H1 (cell line): ENCODE results near the gene CTNNA3. TPM values are rescaled to one million over a fixed set of nuclear protein-coding genes. Genes with fewer than 3 reads are reported as not detected.

Experiments used
- CTCF ChIA-PET: fragments of 300-600 bp; sonication (Branson Sonifier 250); formaldehyde crosslinking; loops from one replicate; lab custom pipeline; 2021; ENCODE audit not compliant: partially characterized antibody; lab: Charles Lee
- POLR2A ChIA-PET: fragments of 300-600 bp; sonication (Branson Sonifier 250); formaldehyde crosslinking; loops from one replicate; lab custom pipeline; 2021; ENCODE audit warnings: inconsistent platforms; ENCODE audit not compliant: partially characterized antibody; lab: Charles Lee
- DNase-seq, 2 experiments: peaks; one replicate each; pipeline versions ENCODE4 v3.0.0 to v3.0.0-alpha.2; 2010 to 2022; ENCODE audit warnings: low spot score in 2 of 2, low read depth in 1 of 2, mixed read lengths in 1 of 2
- FAIRE-seq: peaks from 2 replicates; lab custom pipeline; 2011; peaks lifted over from hg19 to GRCh38; lab: Jason Lieb, UNC
- H2AFZ ChIP-seq: 2 replicates; pipeline ENCODE4 v1.8.1; 2012; ENCODE audit warnings: low read length, inconsistent platforms
- H2AK5ac ChIP-seq: 2 replicates; pipeline ENCODE4 v1.6.1; 2013; ENCODE audit warnings: low read depth, low read length
- H2BK120ac ChIP-seq: replicated peaks from 2 replicates; pipeline ENCODE3; 2013; ENCODE audit warnings: low read depth, low read length, inconsistent platforms
- H2BK12ac ChIP-seq: 2 replicates; pipeline ENCODE4 v1.6.1; 2013; ENCODE audit warnings: low read depth, low read length
- H2BK15ac ChIP-seq: 2 replicates; pipeline ENCODE4 v1.6.1; 2013; ENCODE audit warnings: low read length
- H2BK20ac ChIP-seq: 2 replicates; pipeline ENCODE4 v1.6.1; 2013; ENCODE audit warnings: low read length
- H2BK5ac ChIP-seq: 2 replicates; pipeline ENCODE4 v1.6.1; 2013; ENCODE audit warnings: low read depth, low read length
- H3K14ac ChIP-seq: 2 replicates; pipeline ENCODE4 v1.6.1; 2013; ENCODE audit warnings: inconsistent platforms; ENCODE audit not compliant: insufficient read length
- H3K18ac ChIP-seq: 2 replicates; pipeline ENCODE4 v1.6.1; 2013; ENCODE audit warnings: low read length; ENCODE audit errors: extremely low read depth
- H3K23ac ChIP-seq: 2 replicates; pipeline ENCODE4 v1.6.1; 2013; ENCODE audit warnings: inconsistent platforms; ENCODE audit not compliant: insufficient read length
- H3K23me2 ChIP-seq: 2 replicates; pipeline ENCODE4 v1.6.1; 2013; ENCODE audit warnings: low read depth, low read length
- H3K27ac ChIP-seq: 2 replicates; pipeline ENCODE4 v1.6.1; 2011; ENCODE audit warnings: low read depth, low read length, inconsistent platforms
- H3K27me3 ChIP-seq, 4 experiments: replicated peaks in 1 of 4; 1 replicate in 1 of 4; 2 replicates in 3 of 4; pipeline versions ENCODE4 v1.6.1 to v1.8.1; 2011 to 2013; ENCODE audit warnings: low read length in 3 of 4, mild to moderate bottlenecking in 3 of 4, inconsistent platforms in 2 of 4, mixed read lengths in 2 of 4, moderate library complexity in 1 of 4; ENCODE audit not compliant: control insufficient read depth in 3 of 4, insufficient read depth in 3 of 4; ENCODE audit errors: extremely low read depth in 1 of 4
- H3K36me3 ChIP-seq, 4 experiments: 2 replicates each; pipeline versions ENCODE4 v1.6.1 to v1.8.1; 2011 to 2013; ENCODE audit warnings: mild to moderate bottlenecking in 4 of 4, low read length in 3 of 4, moderate library complexity in 2 of 4, control low read depth in 1 of 4, inconsistent platforms in 1 of 4; ENCODE audit not compliant: insufficient read depth in 4 of 4, control insufficient read depth in 2 of 4
- H3K4ac ChIP-seq: replicated peaks from 2 replicates; pipeline ENCODE3; 2013; ENCODE audit warnings: low read length, low read depth, mixed read lengths, inconsistent platforms; ENCODE audit not compliant: insufficient read length
- H3K4me1 ChIP-seq, 4 experiments: replicated peaks in 1 of 4; 1 replicate in 1 of 4; 2 replicates in 3 of 4; pipeline versions ENCODE4 v1.6.1 to v1.8.1; 2011 to 2013; ENCODE audit warnings: low read length in 3 of 4, inconsistent platforms in 2 of 4, mixed read lengths in 1 of 4; ENCODE audit not compliant: insufficient read depth in 4 of 4, control insufficient read depth in 3 of 4
- H3K4me2 ChIP-seq, 2 experiments: 2 replicates each; pipeline versions ENCODE4 v1.6.1 to v1.8.1; 2011 to 2013; ENCODE audit warnings: low read depth in 2 of 2, low read length in 2 of 2, control low read depth in 1 of 2, inconsistent platforms in 1 of 2, mild to moderate bottlenecking in 1 of 2; ENCODE audit not compliant: insufficient read depth in 1 of 2
- H3K4me3 ChIP-seq, 4 experiments: fragments of 200-600, 300-600 bp in 1 of 4; sonication (generic), shearing (Covaris generic), sonication (Bioruptor Twin) in 1 of 4; 2 replicates each; pipeline versions ENCODE4 v1.5.1 to v1.8.1; 2011 to 2016; ENCODE audit warnings: low read length in 4 of 4, low read depth in 3 of 4, control low read depth in 2 of 4, inconsistent platforms in 2 of 4, mild to moderate bottlenecking in 2 of 4, mixed read lengths in 1 of 4, moderate library complexity in 1 of 4; ENCODE audit not compliant: insufficient read depth in 2 of 4; ENCODE audit errors: extremely low read depth in 1 of 4
- H3K56ac ChIP-seq: replicated peaks from 2 replicates; pipeline ENCODE3; 2013; ENCODE audit warnings: low read depth, mild to moderate bottlenecking, mixed read lengths, low read length, inconsistent platforms; ENCODE audit not compliant: insufficient read length
- H3K79me1 ChIP-seq: 2 replicates; pipeline ENCODE4 v1.6.1; 2013; ENCODE audit warnings: low read depth, low read length, control low read depth
- H3K79me2 ChIP-seq, 2 experiments: 2 replicates each; pipeline versions ENCODE4 v1.6.1 to v1.8.1; 2012 to 2013; ENCODE audit warnings: low read length in 2 of 2, mild to moderate bottlenecking in 2 of 2, inconsistent platforms in 1 of 2; ENCODE audit not compliant: insufficient read depth in 2 of 2, control insufficient read depth in 1 of 2
- H3K9ac ChIP-seq, 4 experiments: replicated peaks in 1 of 4; 1 replicate in 1 of 4; 2 replicates in 3 of 4; pipeline versions ENCODE4 v1.6.1 to v1.8.1; 2011 to 2013; ENCODE audit warnings: low read depth in 3 of 4, low read length in 3 of 4, control low read depth in 2 of 4, mild to moderate bottlenecking in 2 of 4, moderate library complexity in 2 of 4, inconsistent platforms in 1 of 4; ENCODE audit errors: extremely low read depth in 1 of 4
- H3K9me3 ChIP-seq, 2 experiments: 2 replicates each; pipeline versions ENCODE4 v1.6.1 to v1.8.1; 2012 to 2013; ENCODE audit warnings: mild to moderate bottlenecking in 2 of 2, moderate library complexity in 2 of 2, control low read depth in 1 of 2, inconsistent platforms in 1 of 2, low read depth in 1 of 2, low read length in 1 of 2, mixed read lengths in 1 of 2; ENCODE audit not compliant: insufficient read depth in 2 of 2
- H4K20me1 ChIP-seq, 2 experiments: replicated peaks in 1 of 2; 2 replicates each; pipeline versions ENCODE3 to v1.8.1; 2011 to 2013; ENCODE audit warnings: inconsistent platforms in 2 of 2, low read length in 2 of 2, mild to moderate bottlenecking in 1 of 2; ENCODE audit not compliant: insufficient read depth in 2 of 2, control insufficient read depth in 1 of 2
- H4K5ac ChIP-seq: 2 replicates; pipeline ENCODE4 v1.6.1; 2013; ENCODE audit warnings: low read length, low read depth, mixed read lengths, inconsistent platforms; ENCODE audit not compliant: insufficient read length
- H4K8ac ChIP-seq: 2 replicates; pipeline ENCODE4 v1.8.0; 2013; ENCODE audit warnings: mild to moderate bottlenecking, moderate library complexity, low read length, inconsistent platforms; ENCODE audit not compliant: insufficient read depth; ENCODE audit errors: extremely low read depth
- H4K91ac ChIP-seq: replicated peaks from 2 replicates; pipeline ENCODE3; 2013; ENCODE audit warnings: low read length, mixed read lengths, inconsistent platforms; ENCODE audit not compliant: insufficient read length
- SUZ12 ChIP-seq: fragments of 200-600 bp; sonication (generic); IDR thresholded peaks from 2 replicates; pipeline ENCODE4 v1.6.1; 2012; ENCODE audit warnings: mild to moderate bottlenecking, inconsistent platforms, low read length, moderate library complexity, mixed read lengths
- TAF7 ChIP-seq: optimal IDR thresholded peaks from 2 replicates; pipeline ENCODE3; 2011; ENCODE audit warnings: low read depth, mild to moderate bottlenecking, inconsistent platforms, low read length, moderate library complexity, borderline replicate concordance
- ZNF274 ChIP-seq: IDR thresholded peaks from 2 replicates; pipeline ENCODE4 v1.7.0; 2012; ENCODE audit warnings: low read length, borderline replicate concordance; ENCODE audit errors: extremely low read depth
- WGBS, 2 experiments: shearing (Covaris generic) in 1 of 2; methylation state at CpG; one replicate each; pipeline versions ENCODE4 v1.1.6 to v1.1.7; 2013 to 2015; ENCODE audit warnings: low lambda C conversion rate in 2 of 2, mixed read lengths in 2 of 2, inconsistent platforms in 1 of 2, low coverage in 1 of 2, missing lambda C conversion rate in 1 of 2; ENCODE audit not compliant: insufficient replicate concordance in 2 of 2, insufficient coverage in 1 of 2, insufficient read length in 1 of 2; ENCODE audit errors: extremely low coverage in 1 of 2, missing lambda C conversion rate in 1 of 2; 5-methylcytosine and 5-hydroxymethylcytosine counted together
- polyA plus RNA-seq, 7 experiments: library from polyadenylated mRNA; depleted of rRNA in 3 of 7; stranded (reverse) in 5 of 7; unstranded in 2 of 7; fragments of >200 nt in 5 of 7; fragments of 200-250 nt in 2 of 7; gene quantifications; 1 replicate in 5 of 7; 2 replicates in 1 of 7; 4 replicates in 1 of 7; pipeline versions ENCODE4 v1.2.1 to v1.2.3, GENCODE V29; 2011 to 2013; ENCODE audit warnings: missing spikeins in 2 of 7, mixed read lengths in 2 of 7
- total RNA-seq: library from RNA; stranded (reverse); fragmentation: NEBNext Ultra II Directional; extraction: Animal tissue kit (Norgen Biotek cat#: 25700); gene quantifications from 2 replicates; pipeline ENCODE4 v1.2.1, GENCODE V29; 2021

CTNNA3 gene
- total and polyA plus RNA-seq, 2 of the 8 experiments (the other 6 are each of a cell fraction or from before 2014, with no cell fraction given) = 1.3 to 1.5 TPM

DNA sequence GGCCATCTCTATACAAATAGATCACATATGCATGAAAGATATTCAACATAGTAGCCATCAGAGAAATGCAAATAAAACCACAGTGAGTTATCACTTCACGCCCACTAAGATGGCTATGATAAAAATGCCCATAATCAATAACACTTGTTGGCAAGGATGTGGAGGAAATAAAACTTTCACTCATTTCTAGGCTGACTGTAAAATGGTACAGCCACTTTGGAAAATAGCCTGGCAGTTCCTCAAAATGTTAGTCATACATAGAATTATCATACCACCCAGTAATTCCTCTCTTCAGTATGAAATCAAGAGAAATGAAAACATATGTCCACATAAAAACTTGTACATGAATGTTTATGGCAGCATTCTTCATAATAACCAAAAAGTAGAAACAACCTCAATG is 445.3 kb downstream of the CTNNA3 start:
- FAIRE-seq = no peak
- Histone ChIP-seq H3K79me2 (no peaks in the 10 kb centered on the region), H4K20me1 (no peaks in the 10 kb centered on the region), H3K4me1 (peaks cover 0 to 3% (median 0%) of the 10 kb centered on the region in 4 experiments; a peak in 1 of 7 replicates), H4K8ac (no peak overlapping the region), H3K9me3 (no peaks in the 10 kb centered on the region; a peak in 1 of 4 replicates), H3K4me2 (no peak overlapping the region), H2BK5ac (no peak overlapping the region), H3K9ac (no peak overlapping the region), H4K5ac (no peak overlapping the region), H2BK15ac (no peak overlapping the region), H3K4ac (no peak overlapping the region), H2AK5ac (no peak overlapping the region), H3K23me2 (no peaks in the 10 kb centered on the region), H3K27me3 (no peaks in the 10 kb centered on the region), H3K79me1 (no peaks in the 10 kb centered on the region), H3K27ac (no peak overlapping the region), H3K18ac (no peak overlapping the region), H3K36me3 (no peaks in the 10 kb centered on the region), H4K91ac (no peak overlapping the region), H3K14ac (no peak overlapping the region), H2BK120ac (no peak overlapping the region), H3K56ac (no peak overlapping the region), H2BK12ac (no peak overlapping the region), H2AFZ (no peak overlapping the region), H3K4me3 (no peak overlapping the region), H3K23ac (no peak overlapping the region), H2BK20ac (no peak overlapping the region)
- WGBS, 2 experiments = 90% methylated on average over 1 of the region's 1 CpG; no CpG with 5 or more reads in 1 of the 2 experiments
- TF ChIP-seq TAF7 (no peak), SUZ12 (no peak), ZNF274 (no peak)
- DNase-seq = no peak
- ChIA-PET POLR2A (no interaction called here), CTCF (no interaction called here)
